Cerebellar nuclear complex (tissue), 1 donor: Measurements from ENCODE around the gene CSNK1G3.

Source experiments
- DNase-seq, 2 experiments: peaks; one replicate each; lab custom pipeline; 2025; lab: John Stamatoyannopoulos, UW

The CSNK1G3 gene

GRCh38 chr5:123645024-123645603 lies 133.1 kb downstream of the CSNK1G3 start:
- no peak for DNase-seq

DNA sequence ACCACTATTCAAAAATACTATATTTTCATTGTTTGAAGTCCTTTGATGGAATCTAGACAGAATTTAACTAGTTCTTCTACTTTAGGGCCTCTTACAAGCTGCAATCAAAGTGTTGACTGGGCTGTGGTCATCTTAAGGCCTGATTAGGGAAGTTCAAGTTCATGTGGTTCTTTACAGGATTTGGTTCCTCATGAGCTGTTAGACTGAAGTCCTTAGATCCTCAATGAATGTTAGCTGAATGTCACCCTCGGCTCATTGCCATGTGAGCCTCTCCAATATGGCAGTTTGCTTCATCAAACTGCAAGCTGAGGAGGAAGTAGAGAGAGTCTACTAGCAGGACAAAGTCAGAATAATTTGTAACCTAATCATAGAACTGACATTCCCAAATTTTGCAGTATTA lies 135.1 kb downstream of the CSNK1G3 start:
- no peak for DNase-seq

GRCh38 chr5:123651234-123651633 lies 139.3 kb downstream of the CSNK1G3 start:
- DNase-seq: no peak

- no peak for DNase-seq
These were observed 147.0 kb downstream of the CSNK1G3 start for GRCh38 chr5:123659011-123659410.

DNA sequence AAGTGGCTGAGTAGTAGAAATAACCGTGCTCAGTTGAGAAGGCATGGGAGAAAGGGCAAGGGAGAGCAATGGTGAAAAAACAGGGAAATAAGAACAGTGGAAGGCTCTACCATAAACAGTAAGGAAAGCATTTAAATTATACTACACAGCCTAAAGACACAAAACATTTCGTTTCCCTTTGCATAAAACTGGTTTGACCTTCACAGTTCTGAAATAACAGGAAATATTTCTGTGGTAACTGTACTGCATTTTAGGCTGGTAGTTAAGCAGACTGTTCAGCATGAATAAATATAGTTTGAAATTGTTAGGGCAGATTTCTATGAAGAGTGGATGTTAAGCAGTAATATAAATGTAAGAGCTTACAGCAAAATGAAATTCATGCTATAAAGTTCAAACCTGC lies 147.5 kb downstream of the CSNK1G3 start:
- no peak for DNase-seq

GRCh38 chr5:123664961-123665360 lies 153.0 kb downstream of the CSNK1G3 start:
- DNase-seq: no peak

- DNase-seq: no peak
These were observed 153.9 kb downstream of the CSNK1G3 start for GRCh38 chr5:123665822-123666371.
